ENCODE data around the gene CDHR3.

The CDHR3 gene

DNA sequence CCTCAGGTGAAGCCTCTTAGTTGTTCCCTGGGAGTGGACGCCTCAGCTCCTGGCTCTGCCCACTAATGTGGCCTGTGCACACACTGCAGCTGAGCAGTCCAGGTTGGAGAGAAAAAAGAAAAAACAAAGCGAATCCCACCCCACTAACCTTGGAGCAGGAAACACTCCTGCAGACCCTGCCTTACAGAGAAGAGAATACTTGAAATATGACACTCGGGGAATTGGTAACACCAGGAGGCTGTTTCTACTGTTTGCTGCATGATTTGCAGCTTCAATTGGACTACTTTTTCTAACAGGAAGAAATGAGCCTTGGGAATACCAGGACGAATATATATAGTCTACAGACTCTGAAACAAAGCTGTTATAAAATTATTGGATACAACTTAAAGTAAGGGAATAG, 22.2 kb downstream of the CDHR3 start:
- Histone ChIP-seq H3K4me2 (ENCODE audit: low read depth, low read length) (no peak overlapping the region), H4K20me1 (ENCODE audit: insufficient read depth, low read length) (no peaks in the 10 kb centered on the region), H3F3A (ENCODE audit: insufficient read depth, low read length) (no peaks in the 10 kb centered on the region), H3K27me3 (replicated peaks; ENCODE audit: insufficient read depth, low read length) (no peaks in the 10 kb centered on the region), H3K27ac (ENCODE audit: low read length) (no peak overlapping the region), H3K9me2 (replicated peaks; ENCODE audit: insufficient read depth, low read length) (no peaks in the 10 kb centered on the region), H3K36me3 (replicated peaks; ENCODE audit: insufficient read depth, low read length) (no peaks in the 10 kb centered on the region), H3K9ac (ENCODE audit: low read length) (no peak overlapping the region), H3K9me3 (replicated peaks; ENCODE audit: insufficient read depth, low read length) (no peaks in the 10 kb centered on the region), H3K4me1 (ENCODE audit: low read length) (no peaks in the 10 kb centered on the region), H3K79me2 (ENCODE audit: low read length) (no peaks in the 10 kb centered on the region), H2AFZ (ENCODE audit: low read length) (no peak overlapping the region), H3K4me3 (ENCODE audit: low read length) (no peak overlapping the region)
- TF ChIP-seq EZH2 (optimal IDR thresholded peaks at IDR 0.05; ENCODE audit: low read depth, low read length) (no peak), EZH2phosphoT487 (IDR thresholded peaks at IDR 0.05; ENCODE audit: low read length) (no peak)
- TF ChIP-seq, protein P1, sequence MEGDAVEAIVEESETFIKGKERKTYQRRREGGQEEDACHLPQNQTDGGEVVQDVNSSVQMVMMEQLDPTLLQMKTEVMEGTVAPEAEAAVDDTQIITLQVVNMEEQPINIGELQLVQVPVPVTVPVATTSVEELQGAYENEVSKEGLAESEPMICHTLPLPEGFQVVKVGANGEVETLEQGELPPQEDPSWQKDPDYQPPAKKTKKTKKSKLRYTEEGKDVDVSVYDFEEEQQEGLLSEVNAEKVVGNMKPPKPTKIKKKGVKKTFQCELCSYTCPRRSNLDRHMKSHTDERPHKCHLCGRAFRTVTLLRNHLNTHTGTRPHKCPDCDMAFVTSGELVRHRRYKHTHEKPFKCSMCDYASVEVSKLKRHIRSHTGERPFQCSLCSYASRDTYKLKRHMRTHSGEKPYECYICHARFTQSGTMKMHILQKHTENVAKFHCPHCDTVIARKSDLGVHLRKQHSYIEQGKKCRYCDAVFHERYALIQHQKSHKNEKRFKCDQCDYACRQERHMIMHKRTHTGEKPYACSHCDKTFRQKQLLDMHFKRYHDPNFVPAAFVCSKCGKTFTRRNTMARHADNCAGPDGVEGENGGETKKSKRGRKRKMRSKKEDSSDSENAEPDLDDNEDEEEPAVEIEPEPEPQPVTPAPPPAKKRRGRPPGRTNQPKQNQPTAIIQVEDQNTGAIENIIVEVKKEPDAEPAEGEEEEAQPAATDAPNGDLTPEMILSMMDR (IDR thresholded peaks at IDR 0.05; ENCODE audit: low read length): no peak
- no peak for DNase-seq

DNA sequence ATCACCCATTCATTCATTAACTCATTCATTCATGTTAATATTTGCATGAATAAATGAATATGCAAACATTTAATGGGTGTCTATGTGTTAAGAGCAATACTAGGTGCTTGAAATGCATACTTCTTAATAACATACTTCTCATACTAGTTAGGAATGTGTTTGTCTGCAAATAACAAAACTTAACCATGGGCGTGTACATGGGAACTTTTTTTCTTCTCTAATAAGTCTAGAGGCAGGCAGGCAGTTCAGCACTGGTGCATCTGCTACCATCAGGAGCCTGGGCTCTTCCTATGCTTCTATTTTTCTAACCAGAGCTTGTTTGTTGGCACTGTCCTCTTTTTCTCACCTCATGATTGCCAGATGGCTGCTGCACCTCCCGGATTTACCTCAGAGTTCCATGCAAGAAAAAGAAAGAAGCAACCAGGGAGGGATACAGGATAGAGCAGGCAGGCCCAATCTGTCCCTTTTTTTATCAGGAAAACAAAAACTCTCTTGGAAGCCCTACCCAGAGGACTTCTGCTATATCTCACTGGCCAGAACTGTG, 22.7 kb downstream of the CDHR3 start:
- Histone ChIP-seq H3K27ac (ENCODE audit: low read length) (no peak overlapping the region), H3K79me2 (ENCODE audit: low read length) (no peaks in the 10 kb centered on the region), H3K9me2 (replicated peaks; ENCODE audit: insufficient read depth, low read length) (no peaks in the 10 kb centered on the region), H3F3A (ENCODE audit: insufficient read depth, low read length) (no peaks in the 10 kb centered on the region), H3K36me3 (replicated peaks; ENCODE audit: insufficient read depth, low read length) (no peaks in the 10 kb centered on the region), H3K4me3 (ENCODE audit: low read length) (no peak overlapping the region), H3K4me2 (ENCODE audit: low read depth, low read length) (no peak overlapping the region), H4K20me1 (ENCODE audit: insufficient read depth, low read length) (no peaks in the 10 kb centered on the region), H3K9ac (ENCODE audit: low read length) (no peak overlapping the region), H3K9me3 (replicated peaks; ENCODE audit: insufficient read depth, low read length) (no peaks in the 10 kb centered on the region), H3K27me3 (replicated peaks; ENCODE audit: insufficient read depth, low read length) (no peaks in the 10 kb centered on the region), H2AFZ (ENCODE audit: low read length) (no peak overlapping the region), H3K4me1 (ENCODE audit: low read length) (no peaks in the 10 kb centered on the region)
- TF ChIP-seq, protein P1 (IDR thresholded peaks at IDR 0.05; ENCODE audit: low read length): no peak
- TF ChIP-seq EZH2phosphoT487 (IDR thresholded peaks at IDR 0.05; ENCODE audit: low read length) (no peak), EZH2 (optimal IDR thresholded peaks at IDR 0.05; ENCODE audit: low read depth, low read length) (no peak)
- DNase-seq: no peak

DNA sequence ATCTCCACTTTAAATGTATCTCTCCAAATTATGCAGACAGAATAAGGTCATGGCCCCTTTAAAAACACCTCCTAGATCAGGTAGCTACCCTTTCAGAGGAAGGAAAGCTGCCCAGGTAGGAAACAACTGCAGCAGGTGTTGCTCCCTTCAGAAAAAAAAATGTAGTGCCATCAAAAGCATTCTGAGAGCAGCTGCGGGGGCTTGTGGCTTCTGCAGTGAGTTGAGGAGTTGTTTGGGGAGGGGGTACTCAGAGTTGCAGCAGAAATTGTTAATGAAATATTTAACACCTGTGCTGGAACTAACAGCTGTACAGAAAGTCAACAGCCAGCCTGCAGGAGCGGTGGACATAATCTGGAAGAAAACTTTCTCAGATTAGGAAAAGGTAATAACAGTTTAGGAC, 24.0 kb downstream of the CDHR3 start:
- Histone ChIP-seq H3F3A (ENCODE audit: insufficient read depth, low read length) (no peaks in the 10 kb centered on the region), H3K4me1 (ENCODE audit: low read length) (no peaks in the 10 kb centered on the region)

More for the DNA sequence above, 24.0 kb downstream of the CDHR3 start:
- H3K27ac ChIP-seq (ENCODE audit: low read length): no peak overlapping the region
- H3K36me3 ChIP-seq (replicated peaks; ENCODE audit: insufficient read depth, low read length): no peaks in the 10 kb centered on the region
- H3K4me2 ChIP-seq (ENCODE audit: low read depth, low read length): no peak overlapping the region
- H3K27me3 ChIP-seq (replicated peaks; ENCODE audit: insufficient read depth, low read length): no peaks in the 10 kb centered on the region
- DNase-seq: no peak
- H3K9ac ChIP-seq (ENCODE audit: low read length): no peak overlapping the region
- H3K4me3 ChIP-seq (ENCODE audit: low read length): no peak overlapping the region
- H3K9me2 ChIP-seq (replicated peaks; ENCODE audit: insufficient read depth, low read length): no peaks in the 10 kb centered on the region
- TF ChIP-seq EZH2phosphoT487 (IDR thresholded peaks at IDR 0.05; ENCODE audit: low read length) (no peak), EZH2 (optimal IDR thresholded peaks at IDR 0.05; ENCODE audit: low read depth, low read length) (no peak)
- TF ChIP-seq, protein P1 (IDR thresholded peaks at IDR 0.05; ENCODE audit: low read length): no peak
- H3K9me3 ChIP-seq (replicated peaks; ENCODE audit: insufficient read depth, low read length): no peaks in the 10 kb centered on the region
- H2AFZ ChIP-seq (ENCODE audit: low read length): no peak overlapping the region
- H4K20me1 ChIP-seq (ENCODE audit: insufficient read depth, low read length): no peaks in the 10 kb centered on the region
- no peaks in the 10 kb centered on the region for H3K79me2 ChIP-seq (ENCODE audit: low read length)
